A549 (cell line): ENCODE results near the gene SDF2. TPM values are rescaled to one million over a fixed set of nuclear protein-coding genes. Genes with fewer than 3 reads are reported as not detected.

Experiments used
- ATAC-seq, 2 experiments: fragments of 200-7000 bp in 1 of 2; fragments of >200 bp in 1 of 2; cut with Nextera tagmentation in 1 of 2; cut with Tn5 transposase in 1 of 2; 3 replicates each; pipeline versions ENCODE4 v1.8.0 to v1.9.1; 2018 to 2020; ENCODE audit warnings: mild to moderate bottlenecking in 1 of 2, moderate library complexity in 1 of 2
- CTCF ChIA-PET: fragments of 300-600 bp; sonication (Branson Sonifier 250); formaldehyde crosslinking; extraction: SDS; loops from one replicate; lab custom pipeline; 2021; ENCODE audit warnings: antibody characterized with exemption, inconsistent platforms; lab: Yijun Ruan, JAX
- POLR2A ChIA-PET: fragments of 350-600 bp; formaldehyde crosslinking; extraction: SDS; loops from one replicate; lab custom pipeline; 2021; ENCODE audit warnings: antibody characterized with exemption, inconsistent platforms; lab: Yijun Ruan, JAX
- DNase-seq, 2 experiments: peaks; one replicate each; pipeline versions ENCODE4 v3.0.0 to v3.0.0-alpha.2; 2011 to 2016; ENCODE audit warnings: low read depth in 1 of 2, low spot score in 1 of 2
- FAIRE-seq: peaks from 2 replicates; lab custom pipeline; 2011; peaks lifted over from hg19 to GRCh38; lab: Jason Lieb, UNC
- H3K27ac ChIP-seq, 2 experiments: fragments of >200 bp; sonication (Bioruptor Twin); formaldehyde crosslinking; 3 replicates each; pipeline ENCODE4 v1.5.1; 2016 to 2017
- H3K4me1 ChIP-seq: fragments of >200 bp; sonication (Bioruptor Twin); formaldehyde crosslinking; 3 replicates; pipeline ENCODE4 v1.6.1; 2016
- H3K4me2 ChIP-seq: fragments of >200 bp; sonication (Bioruptor Twin); formaldehyde crosslinking; 3 replicates; pipeline ENCODE4 v1.6.1; 2016
- H3K4me3 ChIP-seq: fragments of >200 bp; sonication (Bioruptor Twin); formaldehyde crosslinking; 3 replicates; pipeline ENCODE4 v1.5.1; 2016
- H3K9me3 ChIP-seq: fragments of >200 bp; sonication (Bioruptor Twin); formaldehyde crosslinking; 3 replicates; pipeline ENCODE4 v1.6.1; 2016
- CBX2 ChIP-seq: fragments of 200-600 bp; sonication (generic); IDR thresholded peaks from 2 replicates; pipeline ENCODE4 v1.6.1; 2016; ENCODE audit warnings: low read depth, mild to moderate bottlenecking, borderline replicate concordance
- CBX8 ChIP-seq: fragments of 200-600 bp; sonication (generic); IDR thresholded peaks from 2 replicates; pipeline ENCODE4 v1.6.1; 2016
- CEBPB ChIP-seq, 2 experiments: fragments of >200 bp in 1 of 2; sonication (Bioruptor Twin) in 1 of 2; formaldehyde crosslinking in 1 of 2; IDR thresholded peaks; 2 replicates each; pipeline ENCODE4 v1.6.1; 2012 to 2016
- CHD2 ChIP-seq: fragments of 150-350 bp; IDR thresholded peaks from 2 replicates; pipeline ENCODE4 v1.6.1; 2014; ENCODE audit warnings: low read length; ENCODE audit not compliant: partially characterized antibody
- CTCF ChIP-seq: fragments of >200 bp; sonication (Bioruptor Twin); formaldehyde crosslinking; IDR thresholded peaks from 3 replicates; pipeline ENCODE4 v1.5.1; 2016
- ELK1 ChIP-seq: fragments of 150-350 bp; IDR thresholded peaks from 2 replicates; pipeline ENCODE4 v1.6.1; 2014; ENCODE audit warnings: low read depth, mild to moderate bottlenecking, low read length
- EP300 ChIP-seq, 2 experiments: fragments of >200 bp; sonication (Bioruptor Twin); formaldehyde crosslinking; IDR thresholded peaks; 2 replicates in 1 of 2; 3 replicates in 1 of 2; pipeline ENCODE4 v1.6.1; 2016 to 2017
- ESRRA ChIP-seq: fragments of 150-350 bp; IDR thresholded peaks from 2 replicates; pipeline ENCODE4 v1.6.1; 2014; ENCODE audit warnings: mild to moderate bottlenecking, low read length, borderline replicate concordance
- FOSL2 ChIP-seq, 2 experiments: fragments of 450-650 bp in 1 of 2; fragments of >200 bp in 1 of 2; sonication (Bioruptor Twin) in 1 of 2; formaldehyde crosslinking; IDR thresholded peaks; 2 replicates each; pipeline versions ENCODE4 v1.5.0 to v1.6.1; 2016 to 2020; ENCODE audit warnings: mild to moderate bottlenecking in 1 of 2, moderate library complexity in 1 of 2
- FOXS1 ChIP-seq: fragments of 250-450 bp; sonication (Bioruptor Pico); IDR thresholded peaks from 2 replicates; pipeline ENCODE4 v1.5.0; 2020; ENCODE audit warnings: mild to moderate bottlenecking, moderate library complexity
- GATA3 ChIP-seq: IDR thresholded peaks from 2 replicates; pipeline ENCODE4 v1.6.1; 2012; ENCODE audit warnings: borderline replicate concordance
- HDAC2 ChIP-seq: fragments of 200-600 bp; sonication (generic); IDR thresholded peaks from 2 replicates; pipeline ENCODE4 v1.6.1; 2016
- HEYL ChIP-seq: fragments of 250-450 bp; sonication (Bioruptor Pico); IDR thresholded peaks from 2 replicates; pipeline ENCODE4 v1.8.0; 2021; ENCODE audit warnings: mild to moderate bottlenecking, moderate library complexity
- HOXA7 ChIP-seq: fragments of 250-450 bp; sonication (Bioruptor Pico); IDR thresholded peaks from 2 replicates; pipeline ENCODE4 v1.5.0; 2020; ENCODE audit warnings: mild to moderate bottlenecking, moderate library complexity
- HOXB13 ChIP-seq: fragments of 250-450 bp; sonication (Bioruptor Pico); IDR thresholded peaks from 2 replicates; pipeline ENCODE4 v1.5.0; 2020; ENCODE audit warnings: low read depth, mild to moderate bottlenecking, moderate library complexity
- HOXB5 ChIP-seq: fragments of 250-450 bp; sonication (Bioruptor Pico); IDR thresholded peaks from 2 replicates; pipeline ENCODE4 v1.5.0; 2020; ENCODE audit warnings: mild to moderate bottlenecking, moderate library complexity
- JUN ChIP-seq, 2 experiments: fragments of >200 bp; sonication (Bioruptor Twin); formaldehyde crosslinking; IDR thresholded peaks; 2 replicates in 1 of 2; 3 replicates in 1 of 2; pipeline ENCODE4 v1.6.1; 2016 to 2017
- JUNB ChIP-seq: fragments of >200 bp; sonication (Bioruptor Twin); formaldehyde crosslinking; IDR thresholded peaks from 2 replicates; pipeline ENCODE4 v1.6.1; 2016
- KDM5A ChIP-seq: fragments of 200-600 bp; sonication (generic); IDR thresholded peaks from 2 replicates; pipeline ENCODE4 v1.6.1; 2016; ENCODE audit warnings: antibody characterized with exemption, mild to moderate bottlenecking
- MAFK ChIP-seq: fragments of 450-650 bp; IDR thresholded peaks from 2 replicates; pipeline ENCODE4 v1.6.1; 2014; ENCODE audit not compliant: partially characterized antibody
- NFE2L2 ChIP-seq: fragments of 150-350 bp; conservative IDR thresholded peaks from 2 replicates; pipeline ENCODE4 v1.6.1; 2014; ENCODE audit warnings: low read length
- PHF8 ChIP-seq: fragments of 200-600 bp; sonication (generic); IDR thresholded peaks from 2 replicates; pipeline ENCODE4 v1.6.1; 2016; ENCODE audit warnings: low read depth, mild to moderate bottlenecking, antibody characterized with exemption, moderate library complexity, borderline replicate concordance
- POLR2A ChIP-seq: IDR thresholded peaks from 2 replicates; pipeline ENCODE4 v1.6.1; 2012; ENCODE audit warnings: mild to moderate bottlenecking, low read length
- RAD21 ChIP-seq, 2 experiments: fragments of >200 bp in 1 of 2; sonication (Bioruptor Twin) in 1 of 2; formaldehyde crosslinking in 1 of 2; IDR thresholded peaks in 1 of 2; conservative IDR thresholded peaks in 1 of 2; 2 replicates in 1 of 2; 3 replicates in 1 of 2; pipeline ENCODE4 v1.6.1; 2012 to 2018; ENCODE audit warnings: inconsistent platforms in 1 of 2
- RARB ChIP-seq: fragments of 250-450 bp; sonication (Bioruptor Pico); IDR thresholded peaks from 2 replicates; pipeline ENCODE4 v1.8.0; 2021; ENCODE audit warnings: mild to moderate bottlenecking, moderate library complexity
- RFX5 ChIP-seq: fragments of 450-650 bp; IDR thresholded peaks from 2 replicates; pipeline ENCODE4 v1.7.1; 2014; ENCODE audit warnings: antibody characterized with exemption, mild to moderate bottlenecking, moderate library complexity
- RNF2 ChIP-seq: fragments of 200-600 bp; sonication (generic); IDR thresholded peaks from 2 replicates; pipeline ENCODE4 v1.6.1; 2016; ENCODE audit warnings: low read depth, mild to moderate bottlenecking, antibody characterized with exemption, moderate library complexity, borderline replicate concordance
- SMC3 ChIP-seq: fragments of >200 bp; sonication (Bioruptor Twin); formaldehyde crosslinking; IDR thresholded peaks from 3 replicates; pipeline ENCODE4 v1.6.1; 2018; ENCODE audit warnings: inconsistent platforms
- SREBF2 ChIP-seq: fragments of 450-650 bp; IDR thresholded peaks from 2 replicates; pipeline ENCODE4 v1.6.1; 2014; ENCODE audit warnings: mild to moderate bottlenecking, moderate library complexity
- TP53 ChIP-seq: fragments of 250-450 bp; sonication (Bioruptor Pico); IDR thresholded peaks from 2 replicates; pipeline ENCODE4 v1.5.0; 2021; ENCODE audit warnings: mild to moderate bottlenecking, moderate library complexity
- WGBS: methylation state at CpG from one replicate; pipeline ENCODE4 v1.1.6; 2017; ENCODE audit errors: missing lambda C conversion rate; 5-methylcytosine and 5-hydroxymethylcytosine counted together
- polyA plus RNA-seq, 4 experiments: library from polyadenylated mRNA; depleted of rRNA in 3 of 4; stranded (reverse); fragments of >200 nt; fragmentation: RNase III in 1 of 4; extraction: RNeasy Plus Mini Kit Qiagen cat#74134 plus additional on column Dnase treatment in 1 of 4; gene quantifications; 2 replicates in 3 of 4; 3 replicates in 1 of 4; pipeline ENCODE4 v1.2.3, GENCODE V29; 2011 to 2017
- TF ChIP-seq, protein P1 (sequence below): IDR thresholded peaks from 2 replicates; pipeline ENCODE4 v1.6.1; 2012
- TF ChIP-seq, protein P2 (sequence below): fragments of >200 bp; sonication (Bioruptor Twin); formaldehyde crosslinking; IDR thresholded peaks from 3 replicates; pipeline ENCODE4 v1.6.1; 2016

The SDF2 gene
- polyA plus RNA-seq, 2 of the 4 experiments (the other 2 are of a cell fraction): 87.9 to 93.8 TPM

- DNase-seq (peak; percentile 72 to 83), ATAC-seq (peak; percentile 79 to 83), FAIRE-seq (no peak)
- ChIA-PET CTCF (interaction anchor here (0.7 to 3.1 kb wide), 5 partner anchors 8 to 141 kb away, joined by 3 to 20 read pairs (median 3); partner anchors contain the start of gene BLTP2), POLR2A (interaction anchor here (0.9 to 1.1 kb wide), 4 partner anchors 12 to 120 kb away, joined by 3 to 4 read pairs (median 4); partner anchors contain the start of genes BLTP2, PIGS and RPL23A)
- H3K27ac ChIP-seq: peak overlapping the region; percentile 55 to 88
- peaks cover 17% of the 10 kb centered on the region for H3K4me1 ChIP-seq
- 12% methylated on average over 40 of the region's 40 CpGs for WGBS
- H3K9me3 ChIP-seq: no peaks in the 10 kb centered on the region
- H3K4me2 ChIP-seq: peak overlapping the region; percentile 78
- peak overlapping the region; percentile 79 for H3K4me3 ChIP-seq
- TF ChIP-seq TP53: 0 out of 2 replicates have a peak, but pooled peaks have one; percentile 25
- no peak for TF ChIP-seq FOSL2 (IDR thresholded peaks at IDR 0.05)
- peak; percentile 47 for TF ChIP-seq FOSL2 (CRISPR knock-in tag; IDR thresholded peaks at IDR 0.05)
- peak in 1 of 2 experiments; percentile 39; a peak in 1 of 5 replicates for TF ChIP-seq JUN (IDR thresholded peaks at IDR 0.05)
- no peak for TF ChIP-seq FOXS1
These were observed 62.2 kb downstream of the SDF2 start for GRCh38 chr17:28599311-28600184.

DNA sequence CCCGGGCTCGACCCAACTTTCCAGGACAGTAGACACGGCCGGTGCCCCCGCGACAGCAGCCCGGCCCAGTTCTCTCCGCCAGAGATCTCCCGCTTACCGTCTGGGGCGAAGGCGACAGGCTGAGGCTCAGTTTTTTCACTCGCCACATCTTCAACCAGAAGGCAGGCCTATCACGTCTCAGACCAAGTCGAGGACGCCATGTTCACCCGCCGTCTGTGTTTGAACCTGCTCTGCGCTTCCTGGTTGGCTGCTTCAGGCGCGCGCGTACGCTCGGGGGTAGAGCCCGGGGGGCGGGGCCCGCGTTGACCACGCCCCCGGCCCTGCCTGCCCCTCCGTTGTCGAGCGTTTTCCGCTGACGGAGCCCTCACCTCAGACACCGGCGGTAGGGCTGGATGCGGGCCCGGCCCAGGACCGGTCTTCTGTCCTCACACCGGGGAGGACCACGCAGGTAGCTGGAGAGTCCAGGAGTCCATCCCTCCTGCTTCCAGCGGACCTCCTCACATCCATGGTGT is 62.9 kb downstream of the SDF2 start, which contains the start of gene SPAG5:
TSS of gene SPAG5 (minus strand) at position 227 of the 512 bp plus-strand sequence. CDS start at position 148, 79 bp downstream.
- Histone ChIP-seq H3K4me1 (peaks cover 17% of the 10 kb centered on the region), H3K4me2 (peak within 1 kb of the TSS; percentile 78), H3K9me3 (no peaks in the 10 kb centered on the region), H3K4me3 (peak within 1 kb of the TSS; percentile 79), H3K27ac (peak within 1 kb of the TSS; percentile 79 to 88)
- CTCF ChIA-PET: interaction anchor here (1.0 to 3.1 kb wide), 9 partner anchors 9 to 105 kb away, joined by 3 to 20 read pairs (median 5); partner anchors contain the start of genes ALDOC and BLTP2
- WGBS: 2% methylated on average over 23 of the region's 44 CpGs
- FAIRE-seq: no peak
- DNase-seq: peak; percentile 95 to 99
- POLR2A ChIA-PET: interaction anchor here (0.9 to 1.1 kb wide), 3 partner anchors 12 to 46 kb away, joined by 3 to 4 read pairs (median 3); partner anchors contain the start of genes BLTP2 and PIGS
- ATAC-seq: peak; percentile 91 to 96
- TF ChIP-seq CBX8 (no peak), HOXB13 (CRISPR knock-in tag) (no peak), ELK1 (no peak), FOXS1 (no peak), HDAC2 (0 out of 2 replicates have a peak, but pooled peaks have one; percentile 23), RAD21 (conservative IDR thresholded peaks at IDR 0.05 in 1 of 2, IDR thresholded peaks at IDR 0.05 in 1 of 2) (no peak), SMC3 (no peak), SREBF2 (no peak), RNF2 (no peak), POLR2A (peak; percentile 83), PHF8 (peak; percentile 58; the same call in 1 of the 2 replicates), CHD2 (no peak), GATA3 (0 out of 2 replicates have a peak, but pooled peaks have one; percentile 27), KDM5A (peak; percentile 90), JUN (IDR thresholded peaks at IDR 0.05) (peak in 1 of 2 experiments; percentile 79; a peak in 4 of 5 replicates), RFX5 (no peak), MAFK (peak; percentile 50), HOXA7 (CRISPR knock-in tag) (no peak), HOXB5 (CRISPR knock-in tag) (no peak), TP53 (no peak), NFE2L2 (no peak), CBX2 (no peak), CTCF (no peak), JUNB (no peak), RARB (CRISPR knock-in tag) (no peak), CEBPB (IDR thresholded peaks at IDR 0.05) (no peak), EP300 (IDR thresholded peaks at IDR 0.05) (no peak), ESRRA (no peak), HEYL (CRISPR knock-in tag) (no peak)
- TF ChIP-seq, protein P1, sequence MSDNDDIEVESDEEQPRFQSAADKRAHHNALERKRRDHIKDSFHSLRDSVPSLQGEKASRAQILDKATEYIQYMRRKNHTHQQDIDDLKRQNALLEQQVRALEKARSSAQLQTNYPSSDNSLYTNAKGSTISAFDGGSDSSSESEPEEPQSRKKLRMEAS: peak; percentile 38; the same call in 1 of the 2 replicates
- TF ChIP-seq, protein P2, sequence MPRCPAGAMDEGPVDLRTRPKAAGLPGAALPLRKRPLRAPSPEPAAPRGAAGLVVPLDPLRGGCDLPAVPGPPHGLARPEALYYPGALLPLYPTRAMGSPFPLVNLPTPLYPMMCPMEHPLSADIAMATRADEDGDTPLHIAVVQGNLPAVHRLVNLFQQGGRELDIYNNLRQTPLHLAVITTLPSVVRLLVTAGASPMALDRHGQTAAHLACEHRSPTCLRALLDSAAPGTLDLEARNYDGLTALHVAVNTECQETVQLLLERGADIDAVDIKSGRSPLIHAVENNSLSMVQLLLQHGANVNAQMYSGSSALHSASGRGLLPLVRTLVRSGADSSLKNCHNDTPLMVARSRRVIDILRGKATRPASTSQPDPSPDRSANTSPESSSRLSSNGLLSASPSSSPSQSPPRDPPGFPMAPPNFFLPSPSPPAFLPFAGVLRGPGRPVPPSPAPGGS: peak; percentile 39; the same call in 1 of the 3 replicates
